IPS-NIHi11 (cell line): ENCODE measurements around the gene S100B.
A peak's percentile ranks its signal among the peaks of the same experiment; 100 is the strongest.
"Not testable (repeated sequence)": the region's sequence is repeated elsewhere in the genome, so short reads cannot be mapped to it uniquely, and the experiment has no call there.

ENCODE experiments used
- DNase-seq: peaks from one replicate; pipeline ENCODE4 v3.0.0; 2012; ENCODE audit warnings: mixed read lengths, low spot score

The S100B gene

GRCh38 chr21:46604975-46605766, at the start of gene S100B:
S100B (minus strand) TSS chr21:46605082; CDS start chr21:46602415, 2,667 bp downstream.
- peak; percentile 72 for DNase-seq

DNA sequence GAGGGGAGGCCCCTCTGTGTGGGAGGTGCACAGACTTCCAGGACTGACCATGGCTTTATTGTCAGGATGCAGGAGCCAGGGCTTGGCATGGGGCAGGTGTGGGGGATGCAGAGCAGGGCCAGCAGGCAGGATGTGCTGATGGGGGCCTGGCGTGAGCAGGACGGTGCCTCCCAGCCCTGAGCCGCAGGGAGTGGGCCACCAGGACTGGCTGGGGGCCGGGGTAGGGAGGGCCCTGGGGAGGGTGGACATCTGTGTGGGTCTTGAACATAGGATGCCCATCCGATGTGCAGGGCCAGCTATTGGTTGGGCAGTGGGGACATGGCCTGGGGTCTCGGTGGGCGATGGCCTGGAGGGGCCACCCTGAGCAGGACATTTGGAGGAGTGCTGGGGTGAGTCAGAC, 46.2 kb upstream of the S100B start:
- DNase-seq = no peak

- no peak for DNase-seq
Measured at GRCh38 chr21:46650476-46651098, 45.7 kb upstream of the S100B start.

DNA sequence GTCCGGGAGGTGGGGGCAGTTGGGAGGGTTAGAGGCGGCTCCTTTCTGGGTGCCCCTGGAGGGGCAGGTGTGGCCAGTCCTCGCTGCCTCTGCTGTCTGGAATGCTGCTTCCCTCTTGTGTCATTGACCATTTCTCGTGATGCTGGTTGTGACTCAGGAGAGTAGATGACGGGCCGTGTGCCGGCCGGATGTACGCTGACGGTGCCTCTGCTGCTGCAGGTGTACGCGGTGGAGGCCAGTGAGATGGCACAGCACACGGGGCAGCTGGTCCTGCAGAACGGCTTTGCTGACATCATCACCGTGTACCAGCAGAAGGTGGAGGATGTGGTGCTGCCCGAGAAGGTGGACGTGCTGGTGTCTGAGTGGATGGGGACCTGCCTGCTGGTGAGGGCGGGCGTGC, 44.5 kb upstream of the S100B start:
- DNase-seq = no peak

DNA sequence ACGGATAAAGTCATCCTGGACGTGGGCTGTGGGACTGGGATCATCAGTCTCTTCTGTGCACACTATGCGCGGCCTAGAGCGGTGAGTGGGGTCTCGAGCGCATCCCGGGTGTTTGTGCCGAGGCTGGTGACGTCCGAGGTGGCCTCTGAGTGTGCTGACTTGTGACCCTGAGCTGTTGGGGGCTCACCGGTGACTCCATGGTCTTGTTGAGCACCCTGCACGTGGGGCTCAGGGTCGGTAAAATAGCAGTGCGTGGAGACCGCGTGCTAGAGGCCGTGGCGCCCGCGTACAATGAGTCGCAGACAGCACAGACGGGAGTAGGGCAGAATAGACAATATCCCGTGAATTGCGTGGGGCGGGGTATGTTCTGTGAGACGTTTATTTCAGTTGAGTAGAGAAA, 43.7 kb upstream of the S100B start:
- no peak for DNase-seq

- DNase-seq = no peak
Measured at GRCh38 chr21:46646541-46647154, 41.8 kb upstream of the S100B start.

DNA sequence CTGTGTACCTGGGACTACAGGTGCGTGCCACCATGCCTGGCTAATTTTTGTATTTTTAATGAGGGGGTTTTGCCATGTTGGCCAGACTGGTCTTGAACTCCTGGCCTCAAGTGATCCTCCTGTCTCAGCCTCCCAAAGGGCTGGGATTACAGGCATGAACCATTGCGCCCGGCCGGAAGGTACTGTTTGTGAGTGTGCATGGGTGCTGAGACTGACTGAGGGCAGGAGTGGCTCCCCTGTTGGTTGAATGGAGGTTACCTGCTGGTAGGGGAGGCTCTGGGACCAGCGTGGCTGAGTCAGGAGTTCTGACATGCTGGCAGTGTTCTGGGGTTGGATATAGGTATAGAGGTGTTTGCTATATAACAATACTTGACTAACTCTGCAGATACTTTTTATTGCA, 41.0 kb upstream of the S100B start:
- DNase-seq = no peak

DNA sequence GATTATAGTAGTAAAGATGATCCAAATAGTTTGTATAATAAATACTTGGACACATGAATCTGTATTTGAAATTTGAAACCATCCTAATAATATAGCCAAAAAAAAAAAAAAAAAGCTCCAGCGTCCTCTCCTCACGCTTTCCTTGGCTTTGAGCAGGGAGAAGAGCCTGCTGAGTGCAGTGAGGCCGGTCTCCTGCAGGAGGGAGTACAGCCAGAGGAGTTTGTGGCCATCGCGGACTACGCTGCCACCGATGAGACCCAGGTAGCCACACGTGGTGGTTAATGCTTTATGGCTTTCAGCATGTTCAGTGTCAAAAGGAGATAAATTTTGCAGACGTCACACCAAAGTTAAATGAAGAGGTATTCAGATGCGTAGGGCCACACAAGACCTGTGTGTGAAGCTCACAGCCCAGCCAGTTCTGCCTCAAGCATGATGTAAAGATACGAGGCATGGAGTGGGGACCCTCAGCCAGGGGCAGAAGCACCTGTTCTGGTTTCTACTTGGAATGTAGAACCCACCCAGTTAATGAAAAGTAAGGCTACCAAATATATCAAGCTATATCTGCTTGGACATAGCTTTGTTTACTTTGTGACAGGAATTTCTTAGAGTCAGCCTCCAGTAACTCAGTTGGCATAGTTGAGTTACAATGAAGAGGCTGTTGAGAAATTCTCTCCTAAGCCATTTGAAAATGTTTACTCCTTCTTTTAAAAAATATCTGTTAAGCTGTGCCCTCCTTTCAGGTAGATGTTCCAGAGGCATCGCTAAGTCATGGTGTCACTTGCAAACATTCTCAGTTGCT, 38.7 kb upstream of the S100B start:
- no peak for DNase-seq

GRCh38 chr21:46641656-46642055, 36.8 kb upstream of the S100B start:
- no peak for DNase-seq

GRCh38 chr21:46639489-46640386, 34.9 kb upstream of the S100B start:
- no peak for DNase-seq

DNA sequence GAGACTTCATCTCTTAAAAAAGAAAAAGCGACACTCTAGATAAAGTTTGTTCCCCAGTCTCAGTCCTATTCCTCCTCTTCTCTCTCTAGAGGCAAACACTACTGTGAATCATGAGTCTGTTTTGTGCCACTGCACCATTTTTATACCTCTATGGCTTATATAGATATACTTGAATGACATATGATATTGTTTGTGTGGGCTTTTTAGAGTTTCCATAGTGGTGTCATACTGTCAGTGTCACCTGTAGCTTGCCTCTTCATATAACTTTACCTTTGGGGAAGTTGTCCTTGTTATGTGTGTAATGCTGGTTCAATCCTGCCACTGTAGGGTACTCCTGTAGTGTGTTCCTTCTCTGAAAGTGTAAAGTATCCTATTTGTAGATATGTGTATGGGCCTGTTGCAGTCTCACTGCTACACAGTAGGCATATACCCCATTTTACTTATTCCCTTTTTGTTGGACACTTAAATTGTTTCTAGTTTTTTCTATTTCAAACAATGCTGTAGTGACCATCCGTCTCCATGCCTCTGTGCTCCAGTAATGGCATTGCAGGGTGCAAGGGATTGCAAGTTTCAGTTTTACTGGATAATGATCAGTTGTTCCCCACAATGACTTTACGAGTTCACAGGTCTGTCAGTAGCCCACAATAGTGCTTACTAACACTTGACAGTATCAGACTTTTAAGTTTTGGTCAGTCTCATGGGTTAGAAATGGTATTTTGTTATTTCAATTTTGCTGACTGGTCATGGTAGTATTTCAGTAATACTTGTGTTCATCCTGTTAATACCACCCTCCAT, 33.3 kb upstream of the S100B start:
- no peak for DNase-seq

DNA sequence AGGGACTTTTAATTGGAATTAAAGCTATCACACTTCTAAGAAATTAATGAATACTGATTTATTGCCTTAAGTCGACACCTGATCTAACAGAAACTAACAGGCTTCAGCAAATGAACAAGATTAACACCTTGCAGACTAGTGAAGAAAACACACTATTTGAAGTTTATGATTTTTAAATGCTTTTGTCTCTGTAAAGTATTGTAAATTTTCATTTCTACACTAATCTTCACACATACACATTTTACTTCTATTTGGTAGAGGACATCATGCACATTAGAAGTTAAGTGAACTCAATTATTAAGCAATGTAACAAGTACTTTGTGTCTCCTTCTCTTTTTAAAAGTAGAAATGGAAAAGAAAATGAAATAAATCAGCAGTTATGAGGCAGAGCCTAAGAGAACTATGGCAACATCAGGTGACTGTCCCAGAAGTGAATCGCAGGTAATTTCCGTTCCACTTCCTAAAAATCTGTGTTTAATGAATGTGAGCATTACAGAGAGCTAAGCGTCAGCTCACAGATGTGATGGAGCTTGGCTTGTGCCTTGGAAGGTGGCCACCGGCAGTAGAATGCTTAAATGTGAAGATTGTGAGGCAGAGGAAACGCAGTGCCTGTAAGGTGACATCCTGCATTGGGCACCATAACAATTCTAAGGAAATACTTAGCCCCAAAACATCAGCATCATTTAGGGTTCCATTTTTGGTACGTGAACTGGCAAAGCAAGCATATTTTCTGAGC, 31.8 kb upstream of the S100B start:
- no peak for DNase-seq

DNA sequence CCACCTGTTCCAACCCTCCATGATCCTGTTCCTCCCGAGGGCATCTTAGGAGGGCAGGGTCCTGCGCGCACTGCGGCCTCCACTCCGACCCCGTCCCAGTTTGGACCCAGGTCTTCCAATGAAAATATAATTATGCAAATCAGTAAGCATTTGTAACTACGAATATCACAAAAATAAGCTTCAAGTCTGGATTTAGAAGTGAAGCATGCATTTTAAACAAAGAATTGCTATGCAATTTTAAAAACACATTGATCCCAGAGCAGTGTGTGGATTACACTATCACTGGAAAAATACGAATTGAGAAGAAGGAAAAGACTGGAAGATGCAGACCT, 31.3 kb upstream of the S100B start:
- DNase-seq = no peak

DNA sequence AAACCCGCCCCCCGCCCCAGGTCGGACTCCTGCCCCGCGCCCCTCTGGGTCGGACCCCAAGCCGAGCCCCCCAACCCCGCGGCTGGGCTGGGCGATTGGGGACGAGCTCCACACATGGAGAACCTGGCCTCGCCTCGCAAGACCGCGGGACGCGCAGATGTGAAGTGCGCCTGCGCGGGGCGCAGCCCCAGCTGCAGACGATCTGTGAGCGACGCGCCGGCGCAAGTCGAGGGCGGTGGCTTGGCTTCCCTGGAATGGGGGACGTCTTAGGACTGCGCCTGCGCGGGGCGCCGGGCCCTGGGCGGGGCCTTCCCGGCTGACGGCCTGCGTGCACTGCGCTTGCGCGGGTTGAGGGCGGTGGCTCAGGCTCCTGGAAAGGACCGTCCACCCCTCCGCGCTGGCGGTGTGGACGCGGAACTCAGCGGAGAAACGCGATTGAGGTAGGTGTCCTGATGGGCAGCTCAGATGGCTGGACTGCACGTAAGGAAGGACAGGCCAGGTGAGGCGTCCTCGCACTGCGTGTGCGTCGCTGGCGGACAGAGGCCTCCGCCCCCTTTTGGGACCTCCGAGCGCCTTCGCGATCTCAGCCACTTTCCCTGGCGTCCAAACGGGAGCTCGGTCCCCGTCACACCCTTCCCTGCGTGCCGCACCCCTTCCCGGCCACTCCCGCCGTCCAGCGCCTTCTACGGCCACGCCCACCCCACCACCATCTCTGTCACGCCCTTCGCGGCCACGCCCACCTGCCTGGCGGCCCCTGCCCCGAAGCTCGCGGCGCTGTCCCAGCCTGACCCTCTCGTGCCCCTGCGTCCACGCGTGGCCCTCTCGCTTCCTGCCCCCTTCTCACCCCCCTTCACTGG, 30.7 kb upstream of the S100B start, which contains the start of gene PRMT2:
TSS of gene PRMT2 (plus strand) at position 351 of the 857 bp plus-strand sequence. CDS start 1,278 bp downstream, outside the sequence.
- peak; percentile 100 for DNase-seq

DNA sequence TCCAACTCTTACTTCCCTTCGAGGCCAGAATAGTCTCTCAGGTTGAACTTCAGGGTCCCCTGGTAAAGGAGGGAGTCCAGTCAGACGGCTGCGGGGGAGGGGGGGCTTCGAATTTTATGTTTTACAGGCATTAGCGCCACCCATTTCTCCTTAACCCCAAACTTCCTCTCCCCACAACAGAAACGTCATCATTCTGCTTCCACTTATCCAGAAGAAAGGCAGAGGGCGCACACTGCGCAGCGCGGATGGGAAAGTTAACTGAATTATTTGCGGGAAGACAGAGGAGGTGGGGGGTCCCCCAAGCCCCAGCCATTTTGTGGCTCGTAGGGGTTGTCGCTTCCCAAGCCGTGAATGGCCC, 30.1 kb upstream of the S100B start:
- DNase-seq = peak; percentile 69

DNA sequence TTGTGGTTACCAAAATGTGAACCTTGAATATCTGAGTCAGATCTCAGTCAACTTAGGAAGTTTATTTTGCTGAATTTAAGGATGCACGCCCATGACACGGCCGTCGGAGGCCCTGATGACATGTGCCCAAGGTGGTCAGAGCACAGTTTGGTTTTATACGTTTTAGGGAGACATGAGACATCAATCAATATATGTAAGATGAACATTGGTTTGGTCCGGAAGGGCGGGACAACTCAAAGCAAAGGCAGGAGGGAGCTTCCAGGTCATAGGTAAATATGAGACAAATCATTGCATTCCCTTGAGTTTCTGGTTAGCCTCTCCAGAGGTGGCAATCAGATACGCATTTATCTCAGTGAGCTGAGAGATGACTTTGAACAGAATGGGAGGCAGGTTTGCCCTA, 29.5 kb upstream of the S100B start:
- no peak for DNase-seq

DNA sequence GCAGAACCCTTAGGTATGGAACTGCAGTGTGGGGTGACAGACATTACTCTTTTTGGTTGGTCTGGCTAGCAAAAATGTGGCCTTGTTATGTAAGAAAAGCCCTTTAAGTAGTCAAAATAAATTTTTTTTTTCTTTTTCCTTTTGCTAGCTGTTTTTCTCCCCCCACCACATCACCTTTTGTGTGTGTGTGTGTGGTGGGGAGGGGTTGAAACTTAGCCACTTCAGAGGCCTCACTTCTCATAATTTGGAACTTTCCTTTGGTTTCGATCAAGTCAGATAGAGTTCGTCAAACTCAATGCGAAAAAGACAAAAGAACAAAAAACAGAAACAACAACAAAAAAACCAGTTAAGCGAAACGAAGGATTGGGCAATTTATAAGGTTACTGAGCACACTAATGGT, 28.7 kb upstream of the S100B start:
- no peak for DNase-seq

DNA sequence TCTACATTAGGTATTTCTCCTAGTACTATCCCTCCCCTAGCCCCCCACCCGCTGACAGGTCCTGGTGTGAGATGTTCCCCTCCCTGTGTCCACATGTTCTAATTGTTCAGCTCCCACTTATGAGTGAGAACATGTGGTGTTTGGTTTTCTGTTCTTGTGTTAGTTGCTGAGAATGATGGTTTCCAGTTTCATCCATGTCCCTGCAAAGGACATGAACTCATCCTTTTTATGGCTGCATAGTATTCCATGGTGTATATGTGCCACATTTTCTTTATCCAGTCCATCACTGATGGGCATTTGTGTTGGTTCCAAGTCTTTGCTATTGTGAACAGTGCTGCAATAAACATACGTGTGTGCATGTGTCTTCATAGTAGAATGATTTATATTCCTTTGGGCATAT, 26.0 kb upstream of the S100B start:
- DNase-seq = not testable (repeated sequence)

DNA sequence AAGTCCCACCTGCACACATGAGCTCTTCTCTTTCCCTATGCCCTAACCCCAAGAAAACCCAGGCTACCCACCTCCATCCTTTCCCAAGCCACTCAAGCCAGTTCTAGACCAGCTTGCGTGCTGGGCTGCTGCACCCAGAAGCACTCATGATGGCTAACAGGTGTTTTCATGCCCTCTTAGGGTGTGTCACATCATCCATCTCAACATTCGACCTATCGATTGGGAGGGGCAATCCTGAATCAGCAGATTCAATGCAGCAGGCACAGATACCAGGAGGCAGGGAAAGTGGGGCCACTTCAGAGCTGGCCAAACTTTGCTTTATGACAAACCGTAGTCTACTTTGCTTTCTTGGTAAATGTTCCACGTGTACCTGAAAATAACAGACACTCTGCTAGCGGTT, 24.0 kb upstream of the S100B start:
- no peak for DNase-seq
